Measurements from ENCODE around the gene KIRREL1.

GRCh38 chr1:158071138-158071537 is 77.7 kb downstream of the KIRREL1 start:
- TF ChIP-seq CTCF (IDR thresholded peaks at IDR 0.05; ENCODE audit: borderline replicate concordance, extremely low read depth, low read length, poor library complexity, severe bottlenecking) = no peak
- TF ChIP-seq EZH2 (IDR thresholded peaks at IDR 0.05; ENCODE audit: borderline replicate concordance, low read depth, low read length, severe bottlenecking) = no peak
